DMS 273 (cell line): ENCODE data around the gene EVA1B.

Source experiments
- DNase-seq: peaks from one replicate; lab custom pipeline; 2025; ENCODE audit not compliant: unreplicated experiment; lab: John Stamatoyannopoulos, UW

The EVA1B gene

GRCh38 chr1:36284061-36284460, 39.4 kb downstream of the EVA1B start:
- no peak for DNase-seq

GRCh38 chr1:36279789-36280296, 43.6 kb downstream of the EVA1B start:
- DNase-seq: no peak

GRCh38 chr1:36279110-36279788, 44.2 kb downstream of the EVA1B start:
- DNase-seq: no peak

- DNase-seq: no peak
Measured at GRCh38 chr1:36276688-36277087, 46.8 kb downstream of the EVA1B start.

- DNase-seq: no peak
Measured at GRCh38 chr1:36274201-36274600, 49.2 kb downstream of the EVA1B start.

GRCh38 chr1:36273024-36273423, 50.4 kb downstream of the EVA1B start:
- no peak for DNase-seq
